Dermis blood vessel endothelial cell (primary cell): ENCODE results near the gene EFNA2. TPM values are rescaled to one million over a fixed set of nuclear protein-coding genes. Genes with fewer than 3 reads are reported as not detected.
"Not testable (repeated sequence)": the region's sequence is repeated elsewhere in the genome, so short reads cannot be mapped to it uniquely, and the experiment has no call there.

Source experiments
- DNase-seq: peaks from one replicate; pipeline ENCODE4 v3.0.0; 2010
- total RNA-seq: library from RNA; depleted of rRNA; stranded (reverse); fragments of >200 nt; gene quantifications from 2 replicates; pipeline ENCODE4 v1.2.3, GENCODE V29; 2014

The EFNA2 gene
- total RNA-seq, 1 donor from 2014 or later, result not detected

GRCh38 chr19:1300744-1301490, 15.2 kb downstream of the EFNA2 start:
- no peak for DNase-seq

- DNase-seq, result no peak
These were observed 17.0 kb downstream of the EFNA2 start for GRCh38 chr19:1302533-1303239.

- no peak for DNase-seq
These were observed 18.7 kb downstream of the EFNA2 start for GRCh38 chr19:1304197-1304924.

DNA sequence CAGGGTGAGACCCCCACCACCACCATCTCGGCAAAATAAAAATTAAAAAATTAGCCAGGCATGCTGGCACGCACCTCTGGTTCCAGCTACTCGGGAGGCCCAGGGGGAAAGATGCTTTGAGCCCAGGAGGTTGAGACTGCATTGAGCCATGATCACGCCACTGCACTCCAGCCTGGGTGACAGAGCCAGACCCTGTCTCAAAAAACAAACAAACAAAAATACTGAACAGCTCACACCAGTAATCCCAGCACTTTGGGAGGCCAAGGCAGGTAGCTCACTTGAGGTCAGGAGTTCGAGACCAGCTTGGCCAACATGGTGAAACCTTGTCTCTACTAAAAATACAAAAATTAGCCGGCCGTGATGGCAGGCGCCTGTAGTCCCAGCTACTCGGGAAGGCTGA, 19.7 kb downstream of the EFNA2 start:
- not testable (repeated sequence) for DNase-seq

GRCh38 chr19:1307320-1307719, 21.6 kb downstream of the EFNA2 start:
- no peak for DNase-seq

DNA sequence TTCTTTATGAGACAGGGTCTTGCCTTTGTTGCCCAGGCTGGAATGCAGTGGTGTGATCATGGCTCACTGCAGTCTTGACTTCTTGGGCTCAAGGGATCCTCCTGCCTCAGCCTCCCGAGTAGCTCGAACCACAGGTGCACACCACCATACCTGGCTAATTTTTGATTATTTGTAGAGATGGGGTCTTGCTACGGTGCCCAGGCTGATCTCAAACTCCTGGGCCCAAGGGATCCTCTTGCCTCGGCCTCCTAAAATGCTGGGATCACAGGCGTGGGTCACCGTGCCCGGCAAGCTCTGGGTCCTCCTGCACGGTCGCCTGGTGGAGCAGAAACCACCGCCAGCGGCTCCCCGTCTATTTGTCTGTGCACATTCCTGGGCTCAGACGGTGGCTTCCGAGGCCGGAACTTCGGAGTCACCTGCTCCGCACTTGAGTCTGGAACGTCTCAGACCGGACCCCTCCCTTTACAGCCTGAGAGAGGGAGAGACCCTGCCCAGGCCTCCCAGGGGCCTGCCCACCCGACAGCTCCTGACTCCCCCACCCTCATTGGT, 22.2 kb downstream of the EFNA2 start:
- DNase-seq, result no peak

GRCh38 chr19:1308718-1309117, 23.0 kb downstream of the EFNA2 start:
- DNase-seq, result no peak

DNA sequence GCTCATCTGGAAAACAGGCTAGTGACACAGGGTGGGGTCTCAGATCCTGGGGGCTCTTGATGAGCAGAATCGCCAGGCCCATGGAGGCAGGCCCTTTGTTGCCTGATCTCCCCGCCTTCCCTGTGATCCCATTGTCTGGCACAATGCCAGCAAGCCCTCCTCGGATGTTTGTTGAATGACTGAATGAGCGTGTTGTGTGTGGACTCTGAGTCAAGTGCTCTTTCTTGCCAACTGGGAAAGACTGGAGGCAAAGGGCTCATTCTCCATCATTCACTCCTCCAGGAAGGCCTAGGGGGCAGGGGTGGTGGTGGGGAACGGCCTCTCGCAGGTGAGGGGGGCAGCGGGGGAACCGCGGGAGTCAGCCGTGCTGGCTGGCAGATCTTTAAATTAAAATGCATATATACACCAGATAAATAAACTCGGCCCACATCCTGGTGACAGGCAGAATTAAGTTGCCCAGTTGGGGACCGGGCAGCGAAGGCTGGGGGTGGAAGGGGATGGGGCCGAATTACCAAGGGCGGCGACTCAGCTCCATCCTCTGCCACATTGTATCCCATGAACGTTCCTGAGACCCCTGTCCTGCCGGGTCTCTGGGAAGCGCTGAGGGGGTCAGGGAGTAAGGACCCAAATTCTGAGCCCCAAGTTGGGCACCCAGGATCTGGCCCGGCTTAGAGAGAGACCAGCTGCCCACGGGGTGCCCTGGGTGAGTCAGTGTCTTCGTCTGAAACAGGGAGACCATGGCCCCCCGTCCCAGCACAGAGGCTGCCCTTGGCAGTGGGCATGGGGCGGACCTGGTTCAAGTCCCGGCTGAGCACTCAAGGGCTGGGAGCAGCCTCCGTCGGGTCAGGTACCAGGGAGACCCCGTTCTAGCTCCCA, 24.5 kb downstream of the EFNA2 start:
- no peak for DNase-seq

DNA sequence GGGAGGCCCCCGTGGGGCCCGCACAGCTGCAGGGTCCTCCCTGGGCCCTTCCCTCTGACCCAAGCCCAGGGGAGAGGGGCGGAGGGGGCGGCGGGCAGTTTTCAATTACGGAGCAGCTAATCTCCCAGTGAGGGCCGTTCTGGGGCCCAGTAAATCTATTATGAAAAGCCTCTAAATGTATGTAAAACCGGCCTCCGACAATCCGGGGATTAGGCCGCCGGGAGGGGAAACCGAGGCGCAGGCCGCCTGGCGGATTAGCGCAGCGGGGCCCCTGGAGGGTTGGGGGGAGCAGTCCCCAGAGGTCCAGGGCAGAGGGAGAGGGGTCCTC, 25.1 kb downstream of the EFNA2 start:
- DNase-seq, result no peak

DNA sequence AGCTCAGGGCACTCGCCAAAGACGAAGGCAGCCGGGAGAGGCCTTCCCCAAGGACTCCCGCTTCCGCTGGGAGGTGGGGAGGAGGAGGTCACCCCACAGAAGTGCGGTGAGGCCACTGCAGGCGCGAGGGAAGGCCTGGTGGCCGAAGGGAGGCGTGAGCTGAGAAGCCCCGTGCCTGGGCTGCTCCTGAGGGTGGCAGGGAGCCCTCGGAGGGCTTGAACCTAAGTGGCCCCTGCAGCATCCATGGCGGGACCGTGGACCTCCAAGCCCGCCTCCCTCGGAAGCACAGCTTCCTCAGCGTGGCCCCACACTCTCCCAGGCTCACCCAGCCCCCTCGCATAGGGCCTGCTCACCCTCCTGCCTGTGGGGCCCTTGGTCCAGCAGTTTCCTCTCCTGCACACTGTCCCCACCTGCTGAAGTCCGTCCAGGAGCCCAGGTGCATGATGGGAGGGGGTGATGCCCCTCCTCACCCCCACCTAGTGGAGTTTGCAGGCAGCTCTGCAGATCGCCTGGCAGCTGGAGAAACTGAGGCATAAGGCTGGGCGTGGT, 25.9 kb downstream of the EFNA2 start:
- no peak for DNase-seq

- peak; percentile 72 for DNase-seq
These were observed 27.4 kb downstream of the EFNA2 start for GRCh38 chr19:1312767-1313694.

GRCh38 chr19:1313695-1314613, 28.3 kb downstream of the EFNA2 start:
- no peak for DNase-seq

DNA sequence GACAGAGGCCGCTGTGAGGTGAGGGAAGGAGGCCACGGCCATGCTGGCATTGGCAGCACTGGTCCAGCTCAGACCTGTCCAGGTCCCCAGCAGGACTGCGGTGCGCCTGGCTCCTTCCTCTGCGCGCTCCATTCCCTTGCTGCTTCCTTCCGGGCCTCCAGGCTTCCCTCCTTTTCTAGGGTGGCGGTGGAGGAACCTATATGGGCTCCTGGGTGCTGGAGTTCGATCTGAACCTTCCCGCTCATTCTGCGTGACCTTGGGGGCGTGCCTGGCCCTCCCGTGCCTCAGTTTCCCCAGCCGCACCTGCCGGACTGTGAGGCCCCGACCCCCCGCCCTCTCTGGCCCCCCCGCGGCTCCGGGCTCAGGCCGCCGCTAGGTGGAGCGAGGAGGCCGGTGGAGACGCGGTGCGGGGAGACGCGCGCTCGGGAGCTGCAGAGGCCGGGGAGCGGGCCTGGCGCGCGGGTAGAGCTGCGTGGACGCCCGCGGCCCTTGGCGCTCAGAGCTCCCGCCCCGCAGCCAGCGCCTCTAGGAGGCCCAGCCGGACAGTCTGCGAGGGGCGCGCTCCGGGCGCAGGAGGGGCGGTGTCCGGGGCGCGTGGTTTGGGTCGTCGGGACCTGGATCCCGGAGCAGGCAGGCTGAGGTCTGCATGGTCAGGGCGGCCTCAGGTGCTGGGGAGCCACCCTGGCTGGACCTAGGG, 29.9 kb downstream of the EFNA2 start:
- peak; percentile 71 for DNase-seq

- DNase-seq, result no peak
These were observed 30.8 kb downstream of the EFNA2 start for GRCh38 chr19:1316466-1316865.

DNA sequence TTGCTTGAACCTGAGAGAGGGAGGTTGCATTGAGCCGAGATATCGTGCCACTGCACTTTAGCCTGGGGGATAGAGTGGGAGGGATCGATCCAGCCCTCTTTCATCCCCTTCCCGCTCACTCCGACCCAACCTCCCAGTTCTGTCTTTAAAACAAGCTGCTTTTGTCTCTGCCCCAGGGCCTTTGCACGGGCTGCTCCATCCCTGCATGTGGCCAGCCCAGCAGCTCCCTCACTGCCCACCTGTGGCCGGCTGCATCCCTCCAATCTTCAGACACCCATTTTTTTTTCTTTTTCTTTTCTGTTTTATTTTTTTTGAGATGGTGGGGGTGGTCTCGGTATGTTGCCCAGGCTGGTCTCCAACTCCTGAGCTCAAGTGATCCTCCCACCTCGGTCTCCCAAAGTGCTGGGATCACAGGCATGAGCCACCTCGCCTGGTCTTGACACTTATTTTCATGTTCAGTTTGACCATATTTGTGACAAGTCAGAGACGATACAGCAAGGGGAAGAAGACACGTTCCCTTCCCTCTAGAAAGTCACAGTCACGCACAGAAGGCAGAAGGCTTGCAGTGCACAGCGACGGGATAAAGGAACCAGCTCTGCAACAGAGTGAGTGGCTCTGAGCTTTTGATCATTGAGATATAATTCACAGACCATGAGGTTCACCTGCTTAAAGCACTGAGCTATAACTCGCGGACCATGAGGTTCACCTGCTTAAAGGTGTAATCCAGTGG, 31.8 kb downstream of the EFNA2 start:
- DNase-seq, result no peak

DNA sequence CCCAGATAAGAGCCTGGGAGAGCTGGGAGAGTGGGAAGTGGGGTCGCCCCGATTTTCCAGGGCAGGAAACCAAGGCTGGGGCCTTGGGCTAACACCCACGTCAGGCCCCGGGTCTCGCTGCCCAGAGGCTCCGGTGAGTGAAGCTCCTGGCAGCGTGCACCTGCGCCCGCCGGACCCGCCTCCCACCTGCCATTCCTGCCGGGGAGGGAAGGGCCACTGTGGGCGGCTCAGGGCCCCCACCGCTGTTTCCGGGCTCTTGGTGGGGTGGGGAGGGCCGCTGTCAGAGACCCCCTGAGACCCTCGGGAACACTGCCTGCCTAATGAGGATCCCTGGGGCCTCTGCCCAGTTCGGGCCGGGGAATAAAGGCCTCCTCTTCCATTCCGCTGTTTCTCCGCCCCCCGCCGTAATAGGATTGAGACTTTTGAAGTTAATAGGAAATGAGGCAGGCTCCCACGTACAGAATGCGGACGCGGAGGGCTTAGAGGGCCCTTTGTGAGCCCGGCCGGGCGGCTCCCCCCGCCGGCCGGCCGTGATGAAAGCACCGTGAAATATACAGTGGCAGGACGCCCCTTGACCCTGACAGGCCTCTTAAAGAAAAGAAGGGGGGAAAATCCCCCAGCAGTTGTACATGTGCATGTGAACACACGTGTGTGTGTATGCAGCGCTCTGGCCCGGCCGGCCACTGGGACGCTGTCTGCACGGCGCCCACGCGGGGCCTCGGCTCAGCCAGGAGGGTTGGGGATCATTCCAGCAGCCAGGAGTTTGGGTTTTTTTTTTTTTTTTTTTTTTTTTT, 33.2 kb downstream of the EFNA2 start:
- DNase-seq, result no peak

GRCh38 chr19:1320282-1320650, 34.6 kb downstream of the EFNA2 start:
- not testable (repeated sequence) for DNase-seq

- DNase-seq, result no peak
These were observed 35.9 kb downstream of the EFNA2 start for GRCh38 chr19:1321539-1321938.
